ENCODE measurements around the gene TMEM163. TPM values are rescaled to one million over a fixed set of nuclear protein-coding genes. Genes with fewer than 3 reads are reported as not detected.

The TMEM163 gene
- total RNA-seq, 6 donors from 2014 or later = 19.3 to 71.6 (median 26.7) TPM

GRCh38 chr2:134411828-134412638 lies 306.8 kb downstream of the TMEM163 start:
- DNase-seq = peak in 1 of 2 donors; percentile 52

GRCh38 chr2:134411279-134411827 lies 307.4 kb downstream of the TMEM163 start:
- ATAC-seq (ENCODE audit: low FRiP score in 2 of 2) = no peak
- Histone ChIP-seq H3K27me3 (no peaks in the 10 kb centered on the region), H3K9me3 (no peaks in the 10 kb centered on the region), H3K4me3 (no peak overlapping the region), H3K27ac (no peak overlapping the region), H3K4me1 (peaks cover 0 to 27% (median 20%) of the 10 kb centered on the region in 4 donors), H3K36me3 (peaks cover 0 to 6% (median 0%) of the 10 kb centered on the region in 4 donors)
- peak in 1 of 2 donors; percentile 19 for DNase-seq
- WGBS, 2 donors = 69 to 77% methylated on average over 6 of the region's 6 CpGs
- TF ChIP-seq CTCF (IDR thresholded peaks at IDR 0.05) (no peak), POLR2A (IDR thresholded peaks at IDR 0.05) (no peak), EP300 (IDR thresholded peaks at IDR 0.05) (no peak), POLR2AphosphoS5 (IDR thresholded peaks at IDR 0.05) (no peak)

More at GRCh38 chr2:134411828-134412638, 306.8 kb downstream of the TMEM163 start:
- Histone ChIP-seq H3K27ac (no peak overlapping the region), H3K4me3 (no peak overlapping the region), H3K36me3 (peaks cover 0 to 6% (median 0%) of the 10 kb centered on the region in 4 donors), H3K27me3 (no peaks in the 10 kb centered on the region), H3K4me1 (peaks cover 0 to 27% (median 20%) of the 10 kb centered on the region in 4 donors), H3K9me3 (no peaks in the 10 kb centered on the region)
- TF ChIP-seq CTCF (IDR thresholded peaks at IDR 0.05) (peak; percentile 50 to 67 (median 58)), EP300 (IDR thresholded peaks at IDR 0.05) (no peak)
- ATAC-seq (ENCODE audit: low FRiP score in 2 of 2) = peak; percentile 75 to 92
- 55 to 60% methylated on average over 8 of the region's 8 CpGs for WGBS, 2 donors

- ATAC-seq (ENCODE audit: low FRiP score in 2 of 2) (no peak), DNase-seq (no peak)
- H3K27me3 ChIP-seq = no peaks in the 10 kb centered on the region
- peaks cover 0 to 27% (median 20%) of the 10 kb centered on the region in 4 donors for H3K4me1 ChIP-seq
- H3K9me3 ChIP-seq = no peaks in the 10 kb centered on the region
- 62% methylated on average over 5 of the region's 5 CpGs for WGBS, 2 donors
- H3K36me3 ChIP-seq = peaks cover 0 to 6% (median 0%) of the 10 kb centered on the region in 4 donors
- no peak overlapping the region for H3K27ac ChIP-seq
- no peak for TF ChIP-seq EP300 (IDR thresholded peaks at IDR 0.05)
- no peak for TF ChIP-seq POLR2A (IDR thresholded peaks at IDR 0.05)
- no peak for TF ChIP-seq CTCF (IDR thresholded peaks at IDR 0.05)
- TF ChIP-seq POLR2AphosphoS5 (IDR thresholded peaks at IDR 0.05) = no peak
- H3K4me3 ChIP-seq = no peak overlapping the region
These were observed 308.0 kb downstream of the TMEM163 start for GRCh38 chr2:134410831-134411231.

- H3K4me1 ChIP-seq = peaks cover 0 to 27% (median 20%) of the 10 kb centered on the region in 4 donors
- 57 to 69% methylated on average over 2 of the region's 2 CpGs for WGBS, 2 donors
- no peak overlapping the region for H3K4me3 ChIP-seq
- H3K27ac ChIP-seq = no peak overlapping the region
- ATAC-seq (ENCODE audit: low FRiP score in 2 of 2) = no peak
- DNase-seq = no peak
- no peaks in the 10 kb centered on the region for H3K9me3 ChIP-seq
- peaks cover 0 to 6% (median 0%) of the 10 kb centered on the region in 4 donors for H3K36me3 ChIP-seq
- TF ChIP-seq POLR2A (IDR thresholded peaks at IDR 0.05) (no peak), EP300 (IDR thresholded peaks at IDR 0.05) (no peak), POLR2AphosphoS5 (IDR thresholded peaks at IDR 0.05) (no peak), CTCF (IDR thresholded peaks at IDR 0.05) (no peak)
- no peaks in the 10 kb centered on the region for H3K27me3 ChIP-seq
These were observed 308.8 kb downstream of the TMEM163 start for GRCh38 chr2:134410006-134410405.
